Dendritic cell treated with granulocyte-macrophage colony-stimulating factor and Interleukin-4, amounts not matched to agents 40 ng/mL and 50 ng/mL, for 4 days (primary cell): ENCODE data around the gene MGST3.
"Not testable (repeated sequence)": the region's sequence is repeated elsewhere in the genome, so short reads cannot be mapped to it uniquely, and the experiment has no call there.

Experiments used
- H3K27ac Mint-ChIP-seq: one replicate; pipeline ENCODE4 v1.8.0; 2022; ENCODE audit warnings: mild to moderate bottlenecking, mixed read lengths
- H3K27me3 Mint-ChIP-seq: one replicate; pipeline ENCODE4 v1.8.0; 2022; ENCODE audit warnings: mild to moderate bottlenecking, mixed read lengths
- H3K36me3 Mint-ChIP-seq: one replicate; pipeline ENCODE4 v1.8.0; 2022; ENCODE audit warnings: low read depth, mixed read lengths
- H3K4me1 Mint-ChIP-seq: one replicate; pipeline ENCODE4 v1.8.0; 2022; ENCODE audit warnings: low read depth, mixed read lengths
- H3K4me3 Mint-ChIP-seq: one replicate; pipeline ENCODE4 v1.8.0; 2022; ENCODE audit warnings: mild to moderate bottlenecking, moderate library complexity, mixed read lengths
- H3K9me3 Mint-ChIP-seq: one replicate; pipeline ENCODE4 v1.8.0; 2022; ENCODE audit warnings: mixed read lengths
- intact Hi-C: fragments of 100-400 bp; cut with micrococcal nuclease; formaldehyde crosslinking; loops from one replicate; pipeline ENCODE4 v1.15.0; 2022

Gene MGST3

DNA sequence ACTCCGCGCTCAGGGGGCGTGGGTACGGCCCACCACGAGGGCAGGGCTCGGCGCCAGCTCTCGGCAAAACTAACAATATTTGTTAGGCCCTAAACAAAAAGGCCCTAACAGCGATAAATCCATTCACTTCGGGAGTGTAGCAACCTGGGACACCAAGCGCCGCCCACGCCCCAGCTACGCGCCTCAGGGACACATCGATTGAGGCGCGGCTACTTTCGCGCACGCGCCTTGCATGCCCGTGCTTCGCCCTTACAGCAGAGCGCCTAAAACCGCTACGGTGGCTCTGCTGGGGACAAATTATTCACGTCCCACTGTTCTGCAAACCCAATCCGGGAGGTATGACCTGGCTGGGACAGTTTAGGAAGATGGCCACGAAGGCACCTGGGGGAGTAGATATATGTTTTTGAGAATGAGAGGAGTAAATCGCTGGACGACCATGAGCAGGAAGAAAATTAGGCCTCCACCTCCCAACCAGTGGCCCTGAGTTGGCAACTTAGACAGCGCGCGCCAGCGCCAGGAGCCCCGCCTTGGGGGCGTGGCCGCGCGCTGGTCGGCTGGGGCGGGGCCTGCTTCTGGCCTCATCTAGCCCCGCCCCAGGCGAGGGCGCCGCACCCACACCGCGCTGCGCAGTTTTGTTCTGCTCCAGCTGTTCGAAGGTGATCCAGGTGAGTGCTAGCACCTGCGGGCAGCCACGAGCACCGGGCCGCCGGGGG lies at the start of gene MGST3:
MGST3 (plus strand) TSS at position 606 of the 713 bp plus-strand sequence. CDS start 18,614 bp downstream, outside the sequence.
- Mint-ChIP-seq H3K27ac (no peak within 1 kb of the TSS), H3K4me3 (no peak within 1 kb of the TSS), H3K27me3 (no peaks in the 10 kb centered on the region), H3K9me3 (no peaks in the 10 kb centered on the region), H3K36me3 (no peaks in the 10 kb centered on the region), H3K4me1 (peaks cover 22% of the 10 kb centered on the region)
- intact Hi-C loops = loop anchor here (2.0 to 5.0 kb wide), 3 partner anchors 32 to 862 kb away; partner anchors contain the start of gene ALDH9A1

DNA sequence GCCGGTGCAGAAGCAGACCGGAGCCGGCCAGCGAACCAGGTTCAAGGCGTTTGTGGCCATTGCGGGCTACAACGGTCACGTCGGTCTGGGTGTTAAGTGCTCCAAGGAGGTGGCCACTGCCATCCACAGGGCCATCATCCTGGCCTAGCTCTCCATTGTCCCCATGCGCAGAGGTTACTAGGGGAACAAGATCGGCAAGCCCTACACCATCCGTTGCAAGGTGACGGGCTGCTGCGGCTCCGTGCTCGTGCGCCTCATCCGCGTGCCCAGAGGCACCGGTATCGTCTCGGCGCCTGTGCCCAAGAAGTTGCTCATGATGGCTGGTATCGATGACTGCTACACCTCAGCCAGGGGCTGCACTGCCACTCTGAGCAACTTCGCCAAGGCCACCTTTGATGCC lies 49.1 kb upstream of the MGST3 start:
- H3K4me1 Mint-ChIP-seq = peaks cover 14% of the 10 kb centered on the region
- H3K36me3 Mint-ChIP-seq = no peaks in the 10 kb centered on the region
- no peaks in the 10 kb centered on the region for H3K9me3 Mint-ChIP-seq
- H3K27me3 Mint-ChIP-seq = peaks cover 31% of the 10 kb centered on the region
- no peak overlapping the region for H3K27ac Mint-ChIP-seq
- H3K4me3 Mint-ChIP-seq = no peak overlapping the region
- intact Hi-C loops = no loop called here

DNA sequence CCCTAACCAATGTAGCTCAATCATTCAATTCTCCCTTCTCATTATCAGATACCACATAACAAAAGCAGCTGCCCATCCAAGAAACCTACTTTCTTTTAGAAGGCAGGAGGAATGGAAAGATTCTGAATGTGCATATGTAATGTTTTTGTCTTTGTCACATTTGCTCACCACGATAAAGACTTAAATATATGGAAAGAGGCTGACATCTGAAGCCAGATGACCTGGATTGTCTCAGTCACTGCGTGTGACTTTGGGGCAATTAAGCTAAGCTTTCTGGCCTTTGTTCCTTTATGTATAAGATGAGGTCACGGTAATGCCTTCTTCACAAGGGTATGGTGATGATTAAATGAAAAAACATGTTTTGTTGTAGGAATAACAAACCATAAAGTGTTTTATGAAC lies 44.6 kb upstream of the MGST3 start:
- Mint-ChIP-seq H3K36me3 (no peaks in the 10 kb centered on the region), H3K4me3 (no peak overlapping the region), H3K4me1 (peaks cover 14% of the 10 kb centered on the region), H3K9me3 (no peaks in the 10 kb centered on the region), H3K27me3 (peaks cover 54% of the 10 kb centered on the region), H3K27ac (no peak overlapping the region)
- intact Hi-C loops = no loop called here

DNA sequence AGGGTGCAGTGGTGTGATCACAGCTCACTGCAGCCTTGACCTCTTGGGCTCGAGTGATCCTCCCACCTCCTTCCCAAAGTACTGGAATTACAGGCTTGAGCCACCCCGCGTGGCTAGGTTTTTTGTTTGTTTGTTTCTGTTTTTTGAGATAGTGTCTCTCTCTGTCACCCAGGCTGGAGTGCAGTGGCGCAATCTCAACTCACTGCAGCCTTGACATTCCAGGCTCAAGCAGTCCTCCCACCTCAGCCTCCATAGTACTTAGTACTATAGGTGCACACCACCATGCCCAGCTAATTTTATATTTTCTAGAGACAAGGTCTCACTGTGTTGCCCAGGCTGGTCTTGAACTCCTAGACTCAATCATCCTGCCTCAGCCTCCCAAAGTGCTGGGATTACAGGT lies 39.6 kb upstream of the MGST3 start:
- H3K27ac Mint-ChIP-seq, H3K4me3 Mint-ChIP-seq, H3K9me3 Mint-ChIP-seq, H3K36me3 Mint-ChIP-seq, H3K4me1 Mint-ChIP-seq: not testable (repeated sequence)
- intact Hi-C loops = loop anchor here (5.0 kb wide), 1 partner anchor 444 kb away; no protein-coding TSS in a partner anchor
- H3K27me3 Mint-ChIP-seq = peaks cover 78% of the 10 kb centered on the region

DNA sequence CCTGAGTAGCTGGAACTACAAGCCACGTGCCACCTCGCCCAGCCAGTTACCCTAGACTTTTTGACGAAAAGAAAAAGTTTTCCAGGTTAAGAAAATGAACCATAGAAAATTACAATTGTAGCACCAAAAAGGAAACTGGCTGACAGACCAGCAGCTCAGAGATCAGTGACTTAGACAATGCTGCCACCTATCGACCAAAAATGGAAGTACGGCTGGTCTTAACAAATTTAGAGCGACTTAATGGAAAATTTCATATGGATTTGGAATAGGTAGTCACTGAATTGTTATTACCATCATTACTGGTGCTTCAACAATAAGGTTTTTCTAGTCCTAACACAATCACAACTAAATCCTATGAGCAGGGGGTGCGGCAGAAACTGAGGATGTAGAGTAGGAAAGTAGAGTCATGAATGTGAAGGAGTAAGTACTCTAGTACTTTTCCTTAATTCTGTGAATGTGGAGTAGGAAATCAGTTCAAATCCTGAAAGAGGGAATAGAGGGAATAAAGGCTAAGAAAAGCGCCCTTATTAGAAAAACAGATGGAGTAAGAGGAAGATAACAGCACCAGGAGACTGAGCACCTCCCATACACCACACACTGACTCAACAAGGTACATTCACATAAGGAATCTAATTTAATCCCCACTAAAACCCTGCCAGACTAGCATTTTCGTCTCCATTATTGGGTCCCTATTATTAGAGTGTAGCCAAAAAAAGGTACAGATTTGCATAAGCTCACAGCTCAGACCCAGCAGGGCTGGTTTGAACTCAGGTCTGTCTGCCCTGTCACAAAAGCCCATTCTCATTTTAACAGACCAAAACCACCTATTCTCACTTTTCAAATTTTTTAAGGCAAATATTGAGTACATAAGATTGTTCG lies 37.9 kb upstream of the MGST3 start:
- H3K4me1 Mint-ChIP-seq = peaks cover 19% of the 10 kb centered on the region
- H3K27ac Mint-ChIP-seq = no peak overlapping the region
- no peak overlapping the region for H3K4me3 Mint-ChIP-seq
- intact Hi-C loops = loop anchor here (1.0 to 5.0 kb wide), 2 partner anchors 200 to 446 kb away; no protein-coding TSS in a partner anchor
- no peaks in the 10 kb centered on the region for H3K36me3 Mint-ChIP-seq
- H3K27me3 Mint-ChIP-seq = peaks cover 77% of the 10 kb centered on the region
- H3K9me3 Mint-ChIP-seq = no peaks in the 10 kb centered on the region

DNA sequence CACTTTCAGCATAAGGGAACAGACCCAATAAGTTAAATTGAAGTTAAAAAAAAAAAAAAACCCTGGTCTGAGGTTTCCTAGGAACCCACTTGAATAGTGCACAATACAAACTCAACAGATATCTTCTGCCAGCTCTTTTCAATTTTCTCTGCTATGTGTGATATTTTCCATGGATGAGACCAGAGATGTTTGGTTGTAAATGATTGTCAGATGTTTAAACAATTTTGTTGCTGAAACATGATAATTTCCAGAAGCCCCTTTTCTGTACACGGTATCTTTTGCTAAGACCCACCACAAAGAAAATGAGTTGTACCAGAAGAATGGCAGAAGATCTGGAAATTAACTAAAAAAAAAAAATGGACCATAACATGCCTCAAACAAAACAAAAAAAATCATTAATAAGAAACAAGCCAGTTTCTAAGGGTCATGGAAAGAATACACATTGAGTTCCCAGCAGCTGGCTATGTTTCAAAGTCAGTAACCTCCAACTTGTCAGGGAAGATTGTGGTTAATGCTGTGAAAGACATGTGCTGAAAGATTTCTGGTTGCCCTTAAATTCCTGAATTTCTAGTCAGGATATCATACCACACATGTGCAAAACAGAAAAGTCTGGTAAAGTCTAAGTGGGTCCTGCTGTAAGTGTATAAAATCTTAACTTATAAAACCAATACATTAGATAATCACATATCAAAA lies 35.6 kb upstream of the MGST3 start:
- H3K4me3 Mint-ChIP-seq = no peak overlapping the region
- intact Hi-C loops = no loop called here
- peaks cover 38% of the 10 kb centered on the region for H3K4me1 Mint-ChIP-seq
- no peak overlapping the region for H3K27ac Mint-ChIP-seq
- H3K9me3 Mint-ChIP-seq = no peaks in the 10 kb centered on the region
- H3K27me3 Mint-ChIP-seq = peaks cover 66% of the 10 kb centered on the region
- H3K36me3 Mint-ChIP-seq = no peaks in the 10 kb centered on the region

- H3K4me3 Mint-ChIP-seq = peak overlapping the region; percentile 82
- no peaks in the 10 kb centered on the region for H3K36me3 Mint-ChIP-seq
- intact Hi-C loops = loop anchor here (1.0 to 2.0 kb wide), 3 partner anchors 33 to 205 kb away; partner anchors contain the start of genes MGST3 and TMCO1
- H3K9me3 Mint-ChIP-seq = no peaks in the 10 kb centered on the region
- H3K4me1 Mint-ChIP-seq = peaks cover 47% of the 10 kb centered on the region
- peak overlapping the region; percentile 76 for H3K27ac Mint-ChIP-seq
- peaks cover 47% of the 10 kb centered on the region for H3K27me3 Mint-ChIP-seq
Measured at GRCh38 chr1:165597883-165598675, 33.0 kb upstream of the MGST3 start.

- intact Hi-C loops = loop anchor here (1.0 to 2.0 kb wide), 3 partner anchors 32 to 205 kb away; partner anchors contain the start of genes MGST3 and TMCO1
- H3K36me3 Mint-ChIP-seq = no peaks in the 10 kb centered on the region
Measured at GRCh38 chr1:165598676-165599059, 32.4 kb upstream of the MGST3 start.

DNA sequence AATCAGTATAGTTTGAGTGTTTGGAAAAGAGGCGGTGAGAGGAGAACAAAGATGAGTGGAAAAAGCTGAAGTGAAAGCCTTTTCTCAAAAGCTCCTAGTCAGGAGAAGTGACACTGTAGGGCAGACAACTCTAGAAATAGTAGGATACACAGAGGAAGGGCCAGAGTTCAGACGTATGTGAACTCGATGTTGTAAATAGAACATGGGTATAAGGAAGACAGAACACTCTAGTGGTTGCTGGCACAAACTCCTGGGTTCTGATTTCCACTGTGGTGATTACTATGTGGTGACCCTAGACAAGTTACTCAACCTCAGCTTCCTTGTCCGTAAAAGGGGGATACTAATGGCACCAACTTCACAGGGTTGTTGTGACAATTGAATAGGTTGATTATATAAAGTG lies 30.2 kb upstream of the MGST3 start:
- H3K27me3 Mint-ChIP-seq = peaks cover 26% of the 10 kb centered on the region
- no peak overlapping the region for H3K4me3 Mint-ChIP-seq
- no peaks in the 10 kb centered on the region for H3K9me3 Mint-ChIP-seq
- H3K27ac Mint-ChIP-seq = peak overlapping the region; percentile 41
- peaks cover 45% of the 10 kb centered on the region for H3K4me1 Mint-ChIP-seq
- intact Hi-C loops = loop anchor here (1.0 to 10.0 kb wide), 2 partner anchors 64 to 314 kb away; no protein-coding TSS in a partner anchor
- H3K36me3 Mint-ChIP-seq = no peaks in the 10 kb centered on the region

More at GRCh38 chr1:165598676-165599059, 32.4 kb upstream of the MGST3 start:
- Mint-ChIP-seq H3K27ac (peak overlapping the region; percentile 76), H3K27me3 (peaks cover 41% of the 10 kb centered on the region), H3K4me1 (peaks cover 45% of the 10 kb centered on the region), H3K9me3 (no peaks in the 10 kb centered on the region), H3K4me3 (peak overlapping the region; percentile 82)

- peaks cover 7% of the 10 kb centered on the region for H3K27me3 Mint-ChIP-seq
- H3K36me3 Mint-ChIP-seq = no peaks in the 10 kb centered on the region
- intact Hi-C loops = loop anchor here (10.0 kb wide), 1 partner anchor 61 kb away; no protein-coding TSS in a partner anchor
- no peak overlapping the region for H3K27ac Mint-ChIP-seq
- H3K4me1 Mint-ChIP-seq = peaks cover 36% of the 10 kb centered on the region
- H3K9me3 Mint-ChIP-seq = no peaks in the 10 kb centered on the region
- no peak overlapping the region for H3K4me3 Mint-ChIP-seq
Measured at GRCh38 chr1:165603810-165604209, 27.2 kb upstream of the MGST3 start.

GRCh38 chr1:165605246-165605645 lies 25.8 kb upstream of the MGST3 start:
- no peak overlapping the region for H3K4me3 Mint-ChIP-seq
- no peak overlapping the region for H3K27ac Mint-ChIP-seq
- peaks cover 26% of the 10 kb centered on the region for H3K4me1 Mint-ChIP-seq
- peaks cover 3% of the 10 kb centered on the region for H3K27me3 Mint-ChIP-seq
- intact Hi-C loops = loop anchor here (10.0 kb wide), 1 partner anchor 60 kb away; no protein-coding TSS in a partner anchor
- no peaks in the 10 kb centered on the region for H3K36me3 Mint-ChIP-seq
- H3K9me3 Mint-ChIP-seq = no peaks in the 10 kb centered on the region

DNA sequence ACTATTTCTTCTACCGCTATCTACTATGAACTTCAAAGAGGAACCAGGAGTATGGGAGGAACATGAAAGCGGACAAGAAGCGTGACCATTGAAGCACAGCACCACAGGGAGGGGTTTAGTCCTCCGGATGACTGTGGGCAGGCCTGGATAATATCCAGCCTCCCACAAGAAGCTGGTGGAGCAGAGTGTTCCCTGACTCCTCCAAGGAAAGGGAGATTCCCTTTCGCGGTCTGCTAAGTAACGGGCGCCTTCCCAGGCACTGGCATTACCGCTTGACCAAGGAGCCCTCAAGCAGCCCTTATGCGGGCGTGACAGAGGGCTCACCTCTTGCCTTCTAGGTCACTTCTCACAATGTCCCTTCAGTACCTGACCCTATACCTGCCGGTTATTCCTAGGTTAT lies 24.4 kb upstream of the MGST3 start:
- H3K4me3 Mint-ChIP-seq = peak overlapping the region; percentile 37
- H3K9me3 Mint-ChIP-seq, H3K36me3 Mint-ChIP-seq, H3K27me3 Mint-ChIP-seq, H3K27ac Mint-ChIP-seq: not testable (repeated sequence)
- intact Hi-C loops = loop anchor here (10.0 kb wide), 1 partner anchor 58 kb away; no protein-coding TSS in a partner anchor
- peaks cover 17% of the 10 kb centered on the region for H3K4me1 Mint-ChIP-seq

DNA sequence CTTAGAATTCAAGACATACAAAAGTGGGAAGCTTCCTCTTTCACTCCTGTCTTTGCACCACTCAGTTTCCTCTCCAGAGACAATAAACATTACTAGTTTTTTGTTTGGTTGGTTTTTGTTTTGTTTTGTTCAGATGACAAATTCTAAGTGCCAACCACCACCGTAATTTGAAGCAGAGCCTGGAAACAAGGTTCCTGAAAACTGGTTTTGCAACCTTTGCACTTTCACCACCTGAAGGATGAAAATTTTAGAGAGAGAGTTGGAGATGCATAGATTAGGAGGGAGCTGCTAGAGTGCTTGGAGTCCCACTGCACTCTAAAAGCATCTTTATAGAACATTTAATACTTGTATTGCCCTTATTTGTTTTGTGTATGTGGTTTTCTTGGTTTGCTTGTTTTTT lies 20.2 kb upstream of the MGST3 start:
- H3K27ac Mint-ChIP-seq = no peak overlapping the region
- H3K9me3 Mint-ChIP-seq = no peaks in the 10 kb centered on the region
- no peak overlapping the region for H3K4me3 Mint-ChIP-seq
- peaks cover 10% of the 10 kb centered on the region for H3K27me3 Mint-ChIP-seq
- intact Hi-C loops = no loop called here
- H3K36me3 Mint-ChIP-seq = no peaks in the 10 kb centered on the region
- peaks cover 12% of the 10 kb centered on the region for H3K4me1 Mint-ChIP-seq
